Measurements from ENCODE around the gene PDS5A.
"Not testable (repeated sequence)": the region's sequence is repeated elsewhere in the genome, so short reads cannot be mapped to it uniquely, and the experiment has no call there.

PDS5A gene

GRCh38 chr4:39899291-39899690, 78.4 kb downstream of the PDS5A start:
- no peak for DNase-seq (ENCODE audit: low read depth)

- no peak for DNase-seq (ENCODE audit: low read depth)
Observed at GRCh38 chr4:39898015-39898414, 79.7 kb downstream of the PDS5A start.

GRCh38 chr4:39893693-39894072, 84.0 kb downstream of the PDS5A start:
- DNase-seq (ENCODE audit: low read depth) = no peak

- DNase-seq (ENCODE audit: low read depth) = no peak
Observed at GRCh38 chr4:39892988-39893692, 84.6 kb downstream of the PDS5A start.

GRCh38 chr4:39889226-39889625, 88.5 kb downstream of the PDS5A start:
- DNase-seq (ENCODE audit: low read depth) = no peak

- no peak for DNase-seq (ENCODE audit: low read depth)
Observed at GRCh38 chr4:39888541-39888940, 89.2 kb downstream of the PDS5A start.

- DNase-seq (ENCODE audit: low read depth) = peak; percentile 48
Observed at GRCh38 chr4:39883646-39884045, 94.1 kb downstream of the PDS5A start.

- DNase-seq (ENCODE audit: low read depth) = no peak
Observed at GRCh38 chr4:39881789-39882188, 95.9 kb downstream of the PDS5A start.

- no peak for DNase-seq (ENCODE audit: low read depth)
Observed at GRCh38 chr4:39877971-39878370, 99.7 kb downstream of the PDS5A start.

GRCh38 chr4:39873823-39874222, 103.9 kb downstream of the PDS5A start:
- no peak for DNase-seq (ENCODE audit: low read depth)

- no peak for DNase-seq (ENCODE audit: low read depth)
Observed at GRCh38 chr4:39865280-39865679, 112.4 kb downstream of the PDS5A start.

GRCh38 chr4:39864391-39864790, 113.3 kb downstream of the PDS5A start:
- DNase-seq (ENCODE audit: low read depth) = no peak

GRCh38 chr4:39860804-39861203, 116.9 kb downstream of the PDS5A start:
- no peak for DNase-seq (ENCODE audit: low read depth)

- no peak for DNase-seq (ENCODE audit: low read depth)
Observed at GRCh38 chr4:39855909-39856512, 121.7 kb downstream of the PDS5A start.

- DNase-seq (ENCODE audit: low read depth) = no peak
Observed at GRCh38 chr4:39852636-39853035, 125.1 kb downstream of the PDS5A start.

GRCh38 chr4:39850727-39851126, 127.0 kb downstream of the PDS5A start:
- no peak for DNase-seq (ENCODE audit: low read depth)

- DNase-seq (ENCODE audit: low read depth) = no peak
Observed at GRCh38 chr4:39846705-39847104, 131.0 kb downstream of the PDS5A start.

- no peak for DNase-seq (ENCODE audit: low read depth)
Observed at GRCh38 chr4:39846120-39846519, 131.6 kb downstream of the PDS5A start.

GRCh38 chr4:39841894-39842293, 135.8 kb downstream of the PDS5A start:
- DNase-seq (ENCODE audit: low read depth) = no peak

- not testable (repeated sequence) for DNase-seq (ENCODE audit: low read depth)
Observed at GRCh38 chr4:39840516-39840915, 137.2 kb downstream of the PDS5A start.

GRCh38 chr4:39840027-39840426, 137.7 kb downstream of the PDS5A start:
- no peak for DNase-seq (ENCODE audit: low read depth)

GRCh38 chr4:39838431-39838830, 139.3 kb downstream of the PDS5A start:
- not testable (repeated sequence) for DNase-seq (ENCODE audit: low read depth)

- DNase-seq (ENCODE audit: low read depth) = no peak
Observed at GRCh38 chr4:39834269-39834668, 143.4 kb downstream of the PDS5A start.

- no peak for DNase-seq (ENCODE audit: low read depth)
Observed at GRCh38 chr4:39825741-39826231, 151.9 kb downstream of the PDS5A start.
